Astrocyte (in vitro differentiated cells and primary cell): Measurements from ENCODE around the gene ANTXR1. TPM values are rescaled to one million over a fixed set of nuclear protein-coding genes. Genes with fewer than 3 reads are reported as not detected.

Experiments used
- DNase-seq: peaks from one replicate; pipeline ENCODE4 v3.0.0-alpha.2; 2010; ENCODE audit warnings: low read depth
- FAIRE-seq: peaks from 2 replicates; lab custom pipeline; 2011; peaks lifted over from hg19 to GRCh38; lab: Jason Lieb, UNC
- H2AFZ ChIP-seq: 2 replicates; pipeline ENCODE4 v1.6.0; 2012; ENCODE audit warnings: low read depth, low read length, inconsistent platforms
- H3K27ac ChIP-seq: 2 replicates; pipeline ENCODE4 v1.5.1; 2011; ENCODE audit warnings: low read depth, low read length, inconsistent platforms
- H3K27me3 ChIP-seq: 2 replicates; pipeline ENCODE4 v1.6.0; 2011; ENCODE audit warnings: low read length, inconsistent platforms; ENCODE audit not compliant: insufficient read depth
- H3K36me3 ChIP-seq: 2 replicates; pipeline ENCODE4 v1.5.1; 2011; ENCODE audit warnings: low read length, inconsistent platforms; ENCODE audit not compliant: insufficient read depth
- H3K4me1 ChIP-seq: 2 replicates; pipeline ENCODE4 v1.5.1; 2011; ENCODE audit warnings: low read length, inconsistent platforms; ENCODE audit not compliant: insufficient read depth
- H3K4me2 ChIP-seq: 2 replicates; pipeline ENCODE4 v1.6.0; 2012; ENCODE audit warnings: low read length, inconsistent platforms
- H3K4me3 ChIP-seq: 2 replicates; pipeline ENCODE4 v1.5.1; 2011; ENCODE audit warnings: low read depth, mild to moderate bottlenecking, low read length, inconsistent platforms; ENCODE audit not compliant: insufficient read depth
- H3K79me2 ChIP-seq: 2 replicates; pipeline ENCODE4 v1.6.0; 2012; ENCODE audit warnings: mild to moderate bottlenecking, low read length, inconsistent platforms; ENCODE audit not compliant: insufficient read depth
- H3K9ac ChIP-seq: 2 replicates; pipeline ENCODE4 v1.6.0; 2012; ENCODE audit warnings: mild to moderate bottlenecking, low read length, inconsistent platforms
- H3K9me3 ChIP-seq: 2 replicates; pipeline ENCODE4 v1.5.1; 2012; ENCODE audit warnings: low read depth, mild to moderate bottlenecking, low read length, inconsistent platforms; ENCODE audit not compliant: insufficient read depth
- H4K20me1 ChIP-seq: 2 replicates; pipeline ENCODE4 v1.6.0; 2012; ENCODE audit warnings: low read length, inconsistent platforms; ENCODE audit not compliant: insufficient read depth
- H3K27ac Mint-ChIP-seq: one replicate; pipeline ENCODE4 v1.8.0; 2021; ENCODE audit warnings: mild to moderate bottlenecking, mixed read lengths; ENCODE audit not compliant: unreplicated experiment
- H3K27me3 Mint-ChIP-seq: one replicate; pipeline ENCODE4 v1.8.0; 2021; ENCODE audit warnings: low read depth, mixed read lengths; ENCODE audit not compliant: unreplicated experiment
- H3K36me3 Mint-ChIP-seq: one replicate; pipeline ENCODE4 v1.8.0; 2021; ENCODE audit warnings: low read depth, mixed read lengths; ENCODE audit not compliant: unreplicated experiment
- H3K4me1 Mint-ChIP-seq: one replicate; pipeline ENCODE4 v1.8.0; 2021; ENCODE audit warnings: low read depth, mixed read lengths; ENCODE audit not compliant: unreplicated experiment
- H3K4me3 Mint-ChIP-seq: one replicate; pipeline ENCODE4 v1.8.0; 2021; ENCODE audit warnings: mild to moderate bottlenecking, moderate library complexity, mixed read lengths; ENCODE audit not compliant: unreplicated experiment
- H3K9me3 Mint-ChIP-seq: one replicate; pipeline ENCODE4 v1.8.0; 2021; ENCODE audit warnings: mild to moderate bottlenecking, mixed read lengths; ENCODE audit not compliant: unreplicated experiment
- EZH2 ChIP-seq: IDR thresholded peaks from 2 replicates; pipeline ENCODE4 v1.6.1; 2012; ENCODE audit warnings: mild to moderate bottlenecking, low read length, inconsistent platforms; ENCODE audit not compliant: insufficient read depth
- total RNA-seq: library from RNA; stranded (reverse); gene quantifications from 2 replicates; pipeline ENCODE4 v1.2.1, GENCODE V29; 2021
- TF ChIP-seq, protein P1 (sequence below): IDR thresholded peaks from 2 replicates; pipeline ENCODE4 v1.5.1; 2011; ENCODE audit warnings: low read depth, mild to moderate bottlenecking, inconsistent platforms, low read length, moderate library complexity; ENCODE audit not compliant: insufficient read depth

ANTXR1 gene
- total RNA-seq, 1 donor from 2014 or later = 67.8 TPM

DNA sequence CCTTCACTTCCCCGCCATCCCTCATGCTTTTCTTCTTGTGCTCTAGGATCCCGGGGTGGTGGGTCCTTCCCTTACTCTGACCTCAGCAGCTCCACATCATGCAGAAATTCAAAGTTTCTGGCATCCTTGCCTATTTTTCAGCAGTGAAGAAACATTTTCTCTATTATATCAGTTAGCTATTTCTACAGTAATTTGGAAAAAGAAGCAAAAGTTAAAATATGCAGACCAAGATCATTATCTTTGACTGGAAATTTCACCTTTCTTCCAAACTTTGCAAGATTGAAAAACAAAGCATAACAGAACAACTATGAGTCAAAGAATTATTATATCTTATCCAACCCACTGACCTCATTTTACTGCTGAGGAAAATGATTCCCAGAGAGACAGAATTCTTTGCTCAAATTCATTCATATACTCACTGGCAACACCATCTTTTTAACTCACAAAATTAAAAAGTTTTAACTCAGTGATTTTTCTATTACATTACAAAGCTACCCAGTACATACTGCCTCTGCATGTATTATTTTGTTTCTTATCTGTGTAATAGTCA lies 40.5 kb downstream of the ANTXR1 start:
- FAIRE-seq = no peak
- Mint-ChIP-seq H3K4me3 (no peak overlapping the region), H3K4me1 (peaks cover 6% of the 10 kb centered on the region), H3K27ac (no peak overlapping the region), H3K27me3 (no peaks in the 10 kb centered on the region), H3K36me3 (peaks cover 6% of the 10 kb centered on the region), H3K9me3 (no peaks in the 10 kb centered on the region)
- Histone ChIP-seq H3K4me1 (no peaks in the 10 kb centered on the region), H3K27me3 (no peaks in the 10 kb centered on the region), H3K4me3 (no peak overlapping the region), H3K4me2 (no peak overlapping the region), H4K20me1 (peaks cover 29% of the 10 kb centered on the region), H3K36me3 (no peaks in the 10 kb centered on the region), H2AFZ (no peak overlapping the region), H3K79me2 (peaks cover 21% of the 10 kb centered on the region), H3K9ac (no peak overlapping the region), H3K9me3 (no peaks in the 10 kb centered on the region), H3K27ac (no peak overlapping the region)
- peak; percentile 58 for DNase-seq
- TF ChIP-seq, protein P1, sequence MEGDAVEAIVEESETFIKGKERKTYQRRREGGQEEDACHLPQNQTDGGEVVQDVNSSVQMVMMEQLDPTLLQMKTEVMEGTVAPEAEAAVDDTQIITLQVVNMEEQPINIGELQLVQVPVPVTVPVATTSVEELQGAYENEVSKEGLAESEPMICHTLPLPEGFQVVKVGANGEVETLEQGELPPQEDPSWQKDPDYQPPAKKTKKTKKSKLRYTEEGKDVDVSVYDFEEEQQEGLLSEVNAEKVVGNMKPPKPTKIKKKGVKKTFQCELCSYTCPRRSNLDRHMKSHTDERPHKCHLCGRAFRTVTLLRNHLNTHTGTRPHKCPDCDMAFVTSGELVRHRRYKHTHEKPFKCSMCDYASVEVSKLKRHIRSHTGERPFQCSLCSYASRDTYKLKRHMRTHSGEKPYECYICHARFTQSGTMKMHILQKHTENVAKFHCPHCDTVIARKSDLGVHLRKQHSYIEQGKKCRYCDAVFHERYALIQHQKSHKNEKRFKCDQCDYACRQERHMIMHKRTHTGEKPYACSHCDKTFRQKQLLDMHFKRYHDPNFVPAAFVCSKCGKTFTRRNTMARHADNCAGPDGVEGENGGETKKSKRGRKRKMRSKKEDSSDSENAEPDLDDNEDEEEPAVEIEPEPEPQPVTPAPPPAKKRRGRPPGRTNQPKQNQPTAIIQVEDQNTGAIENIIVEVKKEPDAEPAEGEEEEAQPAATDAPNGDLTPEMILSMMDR = no peak
- no peak for TF ChIP-seq EZH2

DNA sequence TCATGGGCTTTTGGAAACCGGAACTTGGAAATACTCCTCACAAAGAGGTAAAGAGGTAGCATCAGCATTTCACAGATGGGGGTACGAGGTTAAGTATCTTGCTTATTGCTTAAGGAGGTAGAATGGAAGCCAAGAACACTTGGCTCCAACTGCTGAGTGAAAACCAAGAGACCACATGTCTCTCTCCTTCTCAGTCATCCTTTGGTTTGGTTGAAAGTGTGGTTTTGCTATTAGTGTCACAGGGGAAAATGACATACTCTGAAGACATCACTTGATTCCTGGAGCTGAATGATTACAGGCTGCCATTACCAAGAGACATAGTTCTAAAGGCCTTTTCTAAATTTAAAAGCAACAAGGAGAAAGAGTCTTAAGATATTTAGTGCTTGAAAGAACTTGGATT lies 41.5 kb downstream of the ANTXR1 start:
- Histone ChIP-seq H3K27me3 (no peaks in the 10 kb centered on the region), H3K9ac (no peak overlapping the region), H4K20me1 (peaks cover 29% of the 10 kb centered on the region), H3K4me1 (no peaks in the 10 kb centered on the region), H3K79me2 (peaks cover 16% of the 10 kb centered on the region), H3K9me3 (no peaks in the 10 kb centered on the region), H3K4me3 (no peak overlapping the region), H3K4me2 (no peak overlapping the region), H3K36me3 (no peaks in the 10 kb centered on the region), H2AFZ (no peak overlapping the region), H3K27ac (no peak overlapping the region)
- DNase-seq = peak; percentile 77
- no peak overlapping the region for H3K27ac Mint-ChIP-seq
- no peak for FAIRE-seq
- peaks cover 6% of the 10 kb centered on the region for H3K4me1 Mint-ChIP-seq
- H3K4me3 Mint-ChIP-seq = no peak overlapping the region
- peaks cover 14% of the 10 kb centered on the region for H3K36me3 Mint-ChIP-seq
- H3K27me3 Mint-ChIP-seq = no peaks in the 10 kb centered on the region
- TF ChIP-seq, protein P1 = no peak
- no peak for TF ChIP-seq EZH2
- H3K9me3 Mint-ChIP-seq = peaks cover 5% of the 10 kb centered on the region

GRCh38 chr2:69055688-69056470 lies 42.9 kb downstream of the ANTXR1 start:
- H3K27me3 Mint-ChIP-seq = no peaks in the 10 kb centered on the region
- TF ChIP-seq EZH2 = no peak
- TF ChIP-seq, protein P1 = no peak
- Histone ChIP-seq H3K79me2 (peaks cover 16% of the 10 kb centered on the region), H3K27me3 (no peaks in the 10 kb centered on the region), H3K4me1 (no peaks in the 10 kb centered on the region), H3K9ac (no peak overlapping the region), H3K4me2 (no peak overlapping the region), H3K36me3 (no peaks in the 10 kb centered on the region), H2AFZ (no peak overlapping the region), H3K27ac (no peak overlapping the region), H3K4me3 (no peak overlapping the region), H3K9me3 (no peaks in the 10 kb centered on the region), H4K20me1 (peaks cover 34% of the 10 kb centered on the region)
- peaks cover 5% of the 10 kb centered on the region for H3K9me3 Mint-ChIP-seq
- no peak for FAIRE-seq
- no peak overlapping the region for H3K4me3 Mint-ChIP-seq
- H3K36me3 Mint-ChIP-seq = peaks cover 17% of the 10 kb centered on the region
- DNase-seq = no peak
- no peak overlapping the region for H3K27ac Mint-ChIP-seq
- H3K4me1 Mint-ChIP-seq = peaks cover 6% of the 10 kb centered on the region
